ENCODE data around the gene NOTUM.

DNA sequence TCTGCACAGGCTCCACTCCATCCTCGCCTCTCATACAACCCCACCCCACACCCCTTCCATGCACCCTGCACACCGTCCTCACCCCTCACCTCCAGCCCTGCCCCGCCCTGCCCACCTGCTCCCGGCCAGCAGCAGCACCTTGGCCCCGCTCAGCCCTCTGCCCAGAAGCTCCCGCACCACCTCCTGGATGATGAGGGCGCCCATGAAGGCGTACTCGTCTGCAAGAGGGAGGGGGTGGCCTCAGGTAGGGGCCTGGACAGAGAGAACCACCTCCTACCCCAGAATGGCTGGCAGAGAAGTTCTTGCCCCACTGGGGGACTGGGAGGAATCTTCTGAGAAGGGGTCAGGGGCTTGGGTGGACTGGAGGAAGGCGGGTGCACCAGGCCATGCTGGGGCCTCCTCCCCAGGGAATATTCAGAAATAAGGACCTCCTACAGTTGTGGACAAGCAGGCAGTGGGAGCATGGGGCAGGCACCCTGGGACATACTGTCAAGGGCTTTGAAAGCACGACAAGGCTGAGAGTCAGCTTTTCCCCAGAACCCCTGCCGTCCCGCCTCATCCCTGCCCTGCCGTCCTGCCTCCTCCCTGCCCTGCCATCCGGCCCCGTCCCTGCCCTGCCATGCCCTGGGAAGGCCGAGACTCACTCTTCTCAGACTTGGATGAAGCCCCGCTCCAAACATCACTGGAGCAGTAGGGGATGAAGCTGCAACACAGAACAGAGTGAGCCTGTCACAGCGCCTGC, 3.1 kb downstream of the NOTUM start:
- TF ChIP-seq POLR2A (IDR thresholded peaks at IDR 0.05) = no peak
- TF ChIP-seq, protein P1, sequence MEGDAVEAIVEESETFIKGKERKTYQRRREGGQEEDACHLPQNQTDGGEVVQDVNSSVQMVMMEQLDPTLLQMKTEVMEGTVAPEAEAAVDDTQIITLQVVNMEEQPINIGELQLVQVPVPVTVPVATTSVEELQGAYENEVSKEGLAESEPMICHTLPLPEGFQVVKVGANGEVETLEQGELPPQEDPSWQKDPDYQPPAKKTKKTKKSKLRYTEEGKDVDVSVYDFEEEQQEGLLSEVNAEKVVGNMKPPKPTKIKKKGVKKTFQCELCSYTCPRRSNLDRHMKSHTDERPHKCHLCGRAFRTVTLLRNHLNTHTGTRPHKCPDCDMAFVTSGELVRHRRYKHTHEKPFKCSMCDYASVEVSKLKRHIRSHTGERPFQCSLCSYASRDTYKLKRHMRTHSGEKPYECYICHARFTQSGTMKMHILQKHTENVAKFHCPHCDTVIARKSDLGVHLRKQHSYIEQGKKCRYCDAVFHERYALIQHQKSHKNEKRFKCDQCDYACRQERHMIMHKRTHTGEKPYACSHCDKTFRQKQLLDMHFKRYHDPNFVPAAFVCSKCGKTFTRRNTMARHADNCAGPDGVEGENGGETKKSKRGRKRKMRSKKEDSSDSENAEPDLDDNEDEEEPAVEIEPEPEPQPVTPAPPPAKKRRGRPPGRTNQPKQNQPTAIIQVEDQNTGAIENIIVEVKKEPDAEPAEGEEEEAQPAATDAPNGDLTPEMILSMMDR (IDR thresholded peaks at IDR 0.05) = no peak
